GM12878 (cell line): ENCODE results near the gene LRRN2. TPM values are rescaled to one million over a fixed set of nuclear protein-coding genes. Genes with fewer than 3 reads are reported as not detected.
A peak's percentile ranks its signal among the peaks of the same experiment; 100 is the strongest.

ENCODE experiments used
- ATAC-seq: fragments of 200-7000 bp; cut with Tn5 transposase; 3 replicates; pipeline ENCODE4 v1.9.1; 2020; ENCODE audit warnings: mild to moderate bottlenecking, moderate library complexity
- BruUV-seq: library from RNA; stranded (reverse); fragments of 400-500 nt; replicated peaks from 2 replicates; lab custom pipeline; 2021; lab: Mats Ljungman, UMichigan
- CTCF ChIA-PET: fragments of 300-600 bp; sonication (Branson Sonifier 250); formaldehyde crosslinking; extraction: SDS; loops from one replicate; lab custom pipeline; 2021; ENCODE audit warnings: inconsistent platforms; lab: Yijun Ruan, JAX
- POLR2A ChIA-PET: fragments of 350-600 bp; formaldehyde crosslinking; extraction: SDS; loops from one replicate; lab custom pipeline; 2021; ENCODE audit warnings: inconsistent platforms; lab: Charles Lee
- RAD21 ChIA-PET: fragments of 300-600 bp; sonication (Branson Sonifier 250); formaldehyde crosslinking; loops from one replicate; lab custom pipeline; 2023; ENCODE audit warnings: antibody characterized with exemption; ENCODE audit not compliant: unreplicated experiment; lab: Charles Lee
- SMC1A ChIA-PET: fragments of 300-600 bp; sonication (Branson Sonifier 250); formaldehyde crosslinking; loops from one replicate; lab custom pipeline; 2023; ENCODE audit not compliant: unreplicated experiment, uncharacterized antibody; lab: Charles Lee
- DNase-seq: peaks from one replicate; pipeline ENCODE4 v3.0.0-alpha.2; 2011; ENCODE audit warnings: low read depth, low spot score
- FAIRE-seq: peaks from 3 replicates; lab custom pipeline; 2011; peaks lifted over from hg19 to GRCh38; lab: Jason Lieb, UNC
- H2AFZ ChIP-seq: 2 replicates; pipeline ENCODE4 v1.6.0; 2011; ENCODE audit warnings: low read depth, low read length, control low read depth; ENCODE audit not compliant: control insufficient read depth
- H3K27ac ChIP-seq: 2 replicates; pipeline ENCODE4 v1.5.1; 2011; ENCODE audit warnings: control low read depth; ENCODE audit not compliant: control insufficient read depth, insufficient read depth
- H3K27me3 ChIP-seq, 2 experiments: replicated peaks in 1 of 2; 2 replicates each; pipeline versions ENCODE4 v1.6.0 to v1.6.1; 2011; ENCODE audit warnings: low read length in 1 of 2; ENCODE audit not compliant: control insufficient read depth in 2 of 2, insufficient read depth in 2 of 2
- H3K36me3 ChIP-seq, 2 experiments: 2 replicates each; pipeline ENCODE4 v1.5.1; 2011; ENCODE audit warnings: low read length in 1 of 2; ENCODE audit not compliant: control insufficient read depth in 2 of 2, insufficient read depth in 2 of 2
- H3K4me1 ChIP-seq: 2 replicates; pipeline ENCODE4 v1.6.1; 2011; ENCODE audit warnings: mild to moderate bottlenecking, low read length, moderate library complexity, mixed read lengths; ENCODE audit not compliant: control insufficient read depth, insufficient read depth
- H3K4me2 ChIP-seq: 2 replicates; pipeline ENCODE4 v1.6.0; 2011; ENCODE audit warnings: control low read depth; ENCODE audit not compliant: control insufficient read depth, insufficient read depth
- H3K4me3 ChIP-seq: fragments of 200-600 bp; sonication (generic); 2 replicates; pipeline ENCODE4 v1.5.1; 2016
- H3K79me2 ChIP-seq: 2 replicates; pipeline ENCODE4 v1.6.0; 2011; ENCODE audit warnings: low read length; ENCODE audit not compliant: control insufficient read depth, insufficient read depth
- H3K9ac ChIP-seq: 2 replicates; pipeline ENCODE4 v1.8.0; 2011; ENCODE audit warnings: low read length, control low read depth, mixed read lengths; ENCODE audit not compliant: control insufficient read depth, insufficient read depth
- H3K9me3 ChIP-seq: replicated peaks from 3 replicates; pipeline ENCODE4 v1.5.1; 2011; ENCODE audit warnings: mild to moderate bottlenecking, low read length; ENCODE audit not compliant: control insufficient read depth, insufficient read depth
- H4K20me1 ChIP-seq: 2 replicates; pipeline ENCODE4 v1.6.0; 2011; ENCODE audit not compliant: control insufficient read depth, insufficient read depth
- IKZF2 ChIP-seq, 2 experiments: fragments of 450-650 bp; IDR thresholded peaks; 2 replicates each; pipeline ENCODE4 v1.6.1; 2017; ENCODE audit warnings: mild to moderate bottlenecking in 2 of 2, moderate library complexity in 2 of 2
- IRF3 ChIP-seq: fragments of 450-650 bp; IDR thresholded peaks from 2 replicates; pipeline ENCODE4 v1.6.1; 2014; ENCODE audit warnings: mild to moderate bottlenecking
- KDM1A ChIP-seq: fragments of 200-600 bp; sonication (generic); IDR thresholded peaks from 2 replicates; pipeline ENCODE4 v1.6.1; 2016; ENCODE audit warnings: borderline replicate concordance
- NKRF ChIP-seq: fragments of 450-650 bp; conservative IDR thresholded peaks from 2 replicates; pipeline ENCODE4 v1.6.1; 2017; ENCODE audit warnings: mild to moderate bottlenecking, moderate library complexity
- POU2F2 ChIP-seq: IDR thresholded peaks from 3 replicates; pipeline ENCODE4 v1.6.1; 2011; ENCODE audit warnings: low read depth, mild to moderate bottlenecking, low read length, borderline replicate concordance
- RB1 ChIP-seq: fragments of 450-650 bp; formaldehyde crosslinking; IDR thresholded peaks from 2 replicates; pipeline ENCODE4 v1.6.1; 2017; ENCODE audit warnings: mild to moderate bottlenecking, borderline replicate concordance
- SMC3 ChIP-seq: IDR thresholded peaks from 2 replicates; pipeline ENCODE4 v1.6.1; 2011; ENCODE audit warnings: low read length, improper control_type of control experiment, borderline replicate concordance
- SRF ChIP-seq, 2 experiments: IDR thresholded peaks; 2 replicates each; pipeline ENCODE4 v1.6.1; 2011; ENCODE audit warnings: low read depth in 2 of 2, low read length in 2 of 2, mild to moderate bottlenecking in 1 of 2, moderate library complexity in 1 of 2
- STAT3 ChIP-seq: IDR thresholded peaks from 2 replicates; pipeline ENCODE4 v1.6.1; 2011; ENCODE audit warnings: low read depth, low read length, improper control_type of control experiment
- WGBS: methylation state at CpG from one replicate; pipeline ENCODE4 v1.1.6; 2016; ENCODE audit warnings: low lambda C conversion rate; ENCODE audit not compliant: insufficient replicate concordance, insufficient coverage; ENCODE audit errors: missing lambda C conversion rate; 5-methylcytosine and 5-hydroxymethylcytosine counted together
- in situ Hi-C: fragments of 300-500 bp; cut with MboI; formaldehyde crosslinking; loops from 9 replicates; pipeline ENCODE4 v1.14.3; 2018; ENCODE audit warnings: mixed read lengths
- intact Hi-C: fragments of 100-400 bp; cut with micrococcal nuclease; formaldehyde crosslinking; loops from one replicate; pipeline ENCODE4 v1.14.2; 2022; ENCODE audit not compliant: unreplicated experiment
- polyA plus RNA-seq, 11 experiments: library from polyadenylated mRNA; depleted of rRNA in 4 of 11; unstranded in 6 of 11; stranded (reverse) in 5 of 11; fragments of >200 nt; fragmentation: Nextera tagmentation in 4 of 11; fragmentation: Illumina TruSeq in 1 of 11; extraction: Ambion mirVana in 4 of 11; extraction: Trizol in 1 of 11; gene quantifications; 1 replicate in 1 of 11; 2 replicates in 10 of 11; pipeline versions ENCODE4 v1.2.1 to v1.2.3, GENCODE V29; 2011 to 2016; ENCODE audit warnings: inconsistent platforms in 2 of 11, missing spikeins in 2 of 11, low read depth in 1 of 11
- total RNA-seq, 4 experiments: library from RNA; depleted of rRNA in 3 of 4; stranded (reverse); fragments of >200 nt in 3 of 4; fragmentation: Illumina TruSeq in 1 of 4; extraction: Trizol in 1 of 4; gene quantifications; 2 replicates each; pipeline versions ENCODE4 v1.2.1 to v1.2.3, GENCODE V29; 2013 to 2021
- TF ChIP-seq, protein P1 (sequence below): fragments of 450-650 bp; IDR thresholded peaks from 2 replicates; pipeline ENCODE4 v1.6.1; 2017; ENCODE audit warnings: antibody characterized with exemption, mild to moderate bottlenecking, moderate library complexity

LRRN2 gene
- total and polyA plus RNA-seq, 10 of the 15 experiments (the other 5 are each of a cell fraction or from before 2014, with no cell fraction given) = not detected

- TF ChIP-seq, protein P1, sequence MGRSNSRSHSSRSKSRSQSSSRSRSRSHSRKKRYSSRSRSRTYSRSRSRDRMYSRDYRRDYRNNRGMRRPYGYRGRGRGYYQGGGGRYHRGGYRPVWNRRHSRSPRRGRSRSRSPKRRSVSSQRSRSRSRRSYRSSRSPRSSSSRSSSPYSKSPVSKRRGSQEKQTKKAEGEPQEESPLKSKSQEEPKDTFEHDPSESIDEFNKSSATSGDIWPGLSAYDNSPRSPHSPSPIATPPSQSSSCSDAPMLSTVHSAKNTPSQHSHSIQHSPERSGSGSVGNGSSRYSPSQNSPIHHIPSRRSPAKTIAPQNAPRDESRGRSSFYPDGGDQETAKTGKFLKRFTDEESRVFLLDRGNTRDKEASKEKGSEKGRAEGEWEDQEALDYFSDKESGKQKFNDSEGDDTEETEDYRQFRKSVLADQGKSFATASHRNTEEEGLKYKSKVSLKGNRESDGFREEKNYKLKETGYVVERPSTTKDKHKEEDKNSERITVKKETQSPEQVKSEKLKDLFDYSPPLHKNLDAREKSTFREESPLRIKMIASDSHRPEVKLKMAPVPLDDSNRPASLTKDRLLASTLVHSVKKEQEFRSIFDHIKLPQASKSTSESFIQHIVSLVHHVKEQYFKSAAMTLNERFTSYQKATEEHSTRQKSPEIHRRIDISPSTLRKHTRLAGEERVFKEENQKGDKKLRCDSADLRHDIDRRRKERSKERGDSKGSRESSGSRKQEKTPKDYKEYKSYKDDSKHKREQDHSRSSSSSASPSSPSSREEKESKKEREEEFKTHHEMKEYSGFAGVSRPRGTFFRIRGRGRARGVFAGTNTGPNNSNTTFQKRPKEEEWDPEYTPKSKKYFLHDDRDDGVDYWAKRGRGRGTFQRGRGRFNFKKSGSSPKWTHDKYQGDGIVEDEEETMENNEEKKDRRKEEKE = no peak
- no peak for TF ChIP-seq SRF (IDR thresholded peaks at IDR 0.05; ENCODE audit: low read depth in 2 of 2, low read length in 2 of 2)
- TF ChIP-seq STAT3 = no peak
- TF ChIP-seq SMC3 = no peak
- TF ChIP-seq KDM1A = no peak
Observed at GRCh38 chr1:204580862-204581261, 104.7 kb downstream of the LRRN2 start (continued).

GRCh38 chr1:204579681-204580080, 105.9 kb downstream of the LRRN2 start:
- TF ChIP-seq RB1 = no peak
- no peak for TF ChIP-seq POU2F2
- no peak for TF ChIP-seq IKZF2 (IDR thresholded peaks at IDR 0.05)
- no peak for TF ChIP-seq NKRF
- TF ChIP-seq IRF3 = no peak
- TF ChIP-seq, all 136 proteins: peak for 0
- Histone ChIP-seq H3K9me3 (no peaks in the 10 kb centered on the region), H3K27ac (peak overlapping the region; percentile 52), H3K36me3 (no peaks in the 10 kb centered on the region; a peak in 1 of 4 replicates), H3K4me1 (peaks cover 23% of the 10 kb centered on the region), H3K79me2 (no peaks in the 10 kb centered on the region), H3K9ac (no peak overlapping the region), H2AFZ (no peak overlapping the region), H4K20me1 (no peaks in the 10 kb centered on the region), H3K4me2 (peak overlapping the region; percentile 56), H3K4me3 (peak overlapping the region; percentile 52; the same call in 1 of the 2 replicates), H3K27me3 (no peaks in the 10 kb centered on the region)
- intact Hi-C loops (no loop called here), in situ Hi-C loops (no loop called here)
- no TSS peak for BruUV-seq
- SMC1A ChIA-PET = interaction anchor here (0.6 to 4.1 kb wide), 6 partner anchors 11 to 184 kb away, joined by 3 to 23 read pairs (median 4); no protein-coding TSS in a partner anchor
- 88% methylated on average over 6 of the region's 6 CpGs for WGBS
- no peak for FAIRE-seq
- CTCF ChIA-PET = interaction anchor here (1.2 to 7.5 kb wide), 5 partner anchors 13 to 228 kb away, joined by 3 to 59 read pairs (median 29); no protein-coding TSS in a partner anchor
- no peak for ATAC-seq
- POLR2A ChIA-PET = interaction anchor here (1.0 to 1.9 kb wide), 5 partner anchors 14 to 227 kb away, joined by 3 to 7 read pairs (median 4); partner anchors contain the start of gene MDM4
- RAD21 ChIA-PET = interaction anchor here (0.5 to 4.5 kb wide), 10 partner anchors 14 to 1788 kb away, joined by 3 to 30 read pairs (median 6); partner anchors contain the start of gene MDM4
- no peak for DNase-seq
